Fibroblast of mammary gland (primary cell): ENCODE results near the gene IFNAR1.
A peak's percentile ranks its signal among the peaks of the same experiment; 100 is the strongest.
"Not testable (repeated sequence)": the region's sequence is repeated elsewhere in the genome, so short reads cannot be mapped to it uniquely, and the experiment has no call there.

Experiments used
- DNase-seq: peaks from one replicate; pipeline ENCODE4 v3.0.0-alpha.2; 2010; ENCODE audit warnings: low read depth
- H3K4me3 ChIP-seq: 2 replicates; pipeline ENCODE4 v1.5.1; 2011; ENCODE audit warnings: low read depth, mild to moderate bottlenecking, low read length, moderate library complexity; ENCODE audit not compliant: control insufficient read depth
- CTCF ChIP-seq: conservative IDR thresholded peaks from 2 replicates; pipeline ENCODE4 v1.5.1; 2011; ENCODE audit warnings: low read depth, low read length, inconsistent platforms; ENCODE audit not compliant: control insufficient read depth, insufficient read depth

Gene IFNAR1

DNA sequence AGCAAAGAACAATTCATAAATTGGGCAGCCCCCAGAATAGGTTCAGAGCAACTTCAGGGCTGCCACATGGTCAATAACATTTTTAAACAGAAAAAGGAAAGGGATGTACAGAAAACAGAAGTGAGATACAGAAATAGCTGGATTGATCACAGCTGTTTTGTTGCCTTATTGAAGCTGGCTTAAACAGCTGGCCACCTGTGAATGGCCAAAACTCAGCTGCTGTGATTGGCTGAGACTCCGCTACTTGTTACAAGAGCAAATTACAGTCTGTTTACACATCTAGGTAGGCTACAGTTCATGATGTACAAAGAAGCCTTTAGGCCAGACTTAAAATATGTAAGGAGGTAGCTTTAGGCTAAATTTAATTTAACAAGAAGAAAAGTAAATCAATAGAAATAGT lies 11.6 kb upstream of the IFNAR1 start:
- TF ChIP-seq CTCF, result no peak
- no peak for DNase-seq
- no peak overlapping the region for H3K4me3 ChIP-seq

DNA sequence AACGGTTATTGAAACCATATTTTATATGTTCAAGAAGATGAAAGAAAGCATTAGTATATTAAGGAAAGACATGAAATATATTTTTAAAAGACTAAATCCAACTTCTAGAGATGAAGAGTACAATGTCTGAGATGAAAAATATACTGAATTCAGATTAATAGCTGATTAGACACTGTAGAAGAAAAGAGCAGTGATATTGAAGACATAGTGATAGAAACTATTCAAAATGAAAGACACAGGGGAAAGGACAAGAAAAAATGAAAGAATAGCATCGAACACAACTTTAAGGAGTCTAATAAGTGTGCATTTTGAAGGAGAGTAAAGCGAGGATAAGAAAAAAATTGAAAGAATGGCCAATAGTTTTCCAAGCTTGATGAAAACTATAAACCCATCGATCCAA lies 11.2 kb upstream of the IFNAR1 start:
- no peak overlapping the region for H3K4me3 ChIP-seq
- DNase-seq, result no peak
- TF ChIP-seq CTCF, result no peak

DNA sequence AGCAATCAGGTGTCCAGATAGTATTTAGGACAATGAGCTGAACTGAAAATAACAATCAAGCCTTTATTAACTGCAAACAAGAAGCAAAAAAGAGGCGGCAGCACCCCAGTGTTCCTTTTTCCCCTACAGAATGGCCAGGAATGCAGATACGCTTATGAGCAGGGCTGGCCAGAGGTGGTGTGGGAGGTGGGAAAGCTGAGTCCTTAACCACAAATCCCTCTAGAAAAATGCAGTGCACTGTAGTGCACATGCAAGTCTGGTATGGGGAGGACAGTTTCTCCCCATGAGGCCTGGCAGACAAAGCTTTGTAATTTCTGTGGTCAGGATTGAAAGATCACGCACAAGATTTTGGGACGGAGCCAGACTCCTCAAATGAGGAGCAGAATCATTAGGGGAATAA lies 10.7 kb upstream of the IFNAR1 start:
- H3K4me3 ChIP-seq, result no peak overlapping the region
- no peak for TF ChIP-seq CTCF
- DNase-seq, result peak; percentile 58

GRCh38 chr21:33315946-33316710 lies 8.6 kb upstream of the IFNAR1 start:
- no peak overlapping the region for H3K4me3 ChIP-seq
- no peak for TF ChIP-seq CTCF
- no peak for DNase-seq

GRCh38 chr21:33317145-33317544 lies 7.6 kb upstream of the IFNAR1 start:
- peak; percentile 10 for DNase-seq
- TF ChIP-seq CTCF, result no peak
- H3K4me3 ChIP-seq, result no peak overlapping the region

DNA sequence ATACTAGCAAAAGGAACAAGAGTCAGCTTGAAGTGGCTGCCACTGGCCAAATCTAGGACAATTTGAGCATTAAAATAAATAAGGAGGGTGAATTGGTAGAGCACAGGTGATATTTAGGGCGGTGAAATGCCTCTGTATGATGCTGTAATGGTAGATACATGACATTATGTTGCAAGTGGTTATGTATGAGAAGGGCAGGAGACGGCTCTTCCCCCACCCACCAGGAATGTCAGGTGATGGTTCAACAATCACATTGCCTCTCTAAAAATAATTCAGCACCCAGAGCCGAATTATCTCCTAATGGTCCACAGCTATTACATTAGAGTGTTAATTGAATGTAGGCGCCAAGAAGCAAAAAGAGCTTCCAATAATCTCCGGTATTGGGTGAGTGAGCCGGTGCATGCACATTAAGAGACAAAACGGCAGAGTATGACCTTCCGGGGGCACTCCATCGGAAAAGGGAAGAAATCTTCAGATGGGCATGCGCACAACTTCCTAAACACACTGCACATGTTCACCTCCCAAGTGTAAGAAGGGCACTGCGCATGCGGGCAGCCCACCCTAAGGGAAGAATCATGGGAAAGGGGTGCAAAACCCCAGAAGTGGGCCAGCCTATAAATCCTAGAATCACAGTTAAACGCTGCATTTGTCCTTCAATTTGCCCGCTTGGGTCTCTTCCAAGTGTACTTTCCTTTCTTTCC lies 6.8 kb upstream of the IFNAR1 start:
- DNase-seq, result no peak
- H3K4me3 ChIP-seq, result no peak overlapping the region
- no peak for TF ChIP-seq CTCF

DNA sequence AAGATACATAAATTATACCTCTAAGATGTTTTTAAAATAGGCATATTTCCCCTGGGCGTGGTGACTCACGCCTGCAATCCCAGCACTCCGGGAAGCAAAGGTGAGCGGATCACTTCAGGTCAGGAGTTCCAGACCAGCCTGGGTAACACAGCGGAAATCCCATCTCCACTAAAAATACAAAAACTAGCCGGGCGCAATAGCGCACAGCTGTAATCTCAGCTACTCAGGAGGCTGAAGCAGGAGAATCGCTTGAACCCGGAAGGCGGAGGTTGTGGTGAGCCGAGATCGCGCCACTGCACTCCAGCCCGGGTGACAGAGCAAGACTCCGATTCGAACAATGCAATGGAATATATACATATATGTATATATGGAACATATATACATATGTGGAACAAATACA lies 3.8 kb upstream of the IFNAR1 start:
- not testable (repeated sequence) for H3K4me3 ChIP-seq, DNase-seq

GRCh38 chr21:33323610-33324009 lies 1.2 kb upstream of the IFNAR1 start:
- H3K4me3 ChIP-seq, DNase-seq: not testable (repeated sequence)
